Posterior vena cava (tissue), 2 donors: ENCODE measurements around the gene SELENOT. TPM values are rescaled to one million over a fixed set of nuclear protein-coding genes. Genes with fewer than 3 reads are reported as not detected.

Experiments used
- DNase-seq: peaks from one replicate; pipeline ENCODE4 v3.0.0-alpha.2; 2020; ENCODE audit warnings: low spot score
- intact Hi-C, 2 donors: fragments of 100-400 bp; cut with DNase I; formaldehyde crosslinking; loops; one replicate each; pipeline versions ENCODE4 v1.14.1 to v1.14.2; 2022 to 2023
- total RNA-seq, 2 donors: library from RNA; stranded (reverse); fragmentation: NEBNext Ultra II Directional; extraction: Animal tissue kit (Norgen Biotek cat#: 25700); gene quantifications; one replicate each; pipeline ENCODE4 v1.2.1, GENCODE V29; 2021
- donor health status: DM: yes; HTN: yes; CAD: no.
- donor health status: DM: yes; HTN: yes; CAD: no.

Gene SELENOT
- total RNA-seq, 2 donors from 2014 or later, result 91.6 to 118 TPM

- no peak for DNase-seq
- intact Hi-C loops, result no loop called here
Observed at GRCh38 chr3:150639262-150639661, 36.1 kb downstream of the SELENOT start.

- no peak for DNase-seq
- intact Hi-C loops, result no loop called here
Observed at GRCh38 chr3:150640256-150640655, 37.1 kb downstream of the SELENOT start.

DNA sequence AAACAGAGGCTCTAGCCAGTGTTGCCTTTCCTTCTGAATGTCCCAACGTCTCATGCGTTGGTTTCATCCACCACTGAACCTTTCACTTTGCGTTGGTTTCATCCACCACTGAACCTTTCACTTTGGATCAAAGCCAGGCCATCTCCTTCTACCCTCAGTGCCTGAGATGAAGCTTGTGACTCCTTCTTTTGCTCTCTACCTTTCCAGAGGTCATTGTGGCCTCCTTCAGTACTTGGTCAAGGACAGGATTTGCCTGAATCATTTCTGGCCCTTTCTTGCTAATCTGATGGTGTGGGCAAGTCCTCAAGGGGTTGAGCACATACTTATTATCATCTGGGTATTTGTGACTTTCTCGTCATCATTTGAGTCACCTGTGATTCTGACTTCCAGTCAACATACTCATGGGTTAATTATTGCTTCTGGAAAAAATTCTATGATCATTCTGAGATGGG lies 50.0 kb downstream of the SELENOT start:
- no peak for DNase-seq
- intact Hi-C loops, result no loop called here

- intact Hi-C loops, result no loop called here
- DNase-seq, result no peak
Observed at GRCh38 chr3:150656316-150656715, 53.2 kb downstream of the SELENOT start.

- intact Hi-C loops, result no loop called here
- DNase-seq, result no peak
Observed at GRCh38 chr3:150662410-150663200, 59.5 kb downstream of the SELENOT start.

DNA sequence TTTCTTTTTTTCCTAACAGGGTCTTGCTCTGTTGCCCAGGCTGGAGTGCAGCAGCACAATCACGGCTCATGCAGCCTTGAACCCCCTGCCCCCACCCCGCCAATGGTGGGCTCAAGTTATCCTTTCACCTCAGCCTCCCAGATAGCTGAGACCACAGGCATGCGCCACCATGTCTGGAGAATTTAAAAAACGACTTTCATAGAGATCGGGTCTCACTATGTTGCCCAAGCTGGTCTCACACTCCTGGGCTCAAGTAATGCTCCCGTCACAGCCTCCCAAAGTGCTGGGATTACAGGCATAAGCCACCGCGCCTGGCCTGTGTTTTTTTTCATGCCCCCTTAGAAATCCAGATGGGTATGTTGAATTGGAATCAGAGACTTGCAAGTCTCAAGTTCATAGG lies 60.3 kb downstream of the SELENOT start:
- DNase-seq, result no peak
- intact Hi-C loops, result no loop called here

GRCh38 chr3:150666167-150666566 lies 63.0 kb downstream of the SELENOT start:
- DNase-seq, result no peak
- intact Hi-C loops, result no loop called here

DNA sequence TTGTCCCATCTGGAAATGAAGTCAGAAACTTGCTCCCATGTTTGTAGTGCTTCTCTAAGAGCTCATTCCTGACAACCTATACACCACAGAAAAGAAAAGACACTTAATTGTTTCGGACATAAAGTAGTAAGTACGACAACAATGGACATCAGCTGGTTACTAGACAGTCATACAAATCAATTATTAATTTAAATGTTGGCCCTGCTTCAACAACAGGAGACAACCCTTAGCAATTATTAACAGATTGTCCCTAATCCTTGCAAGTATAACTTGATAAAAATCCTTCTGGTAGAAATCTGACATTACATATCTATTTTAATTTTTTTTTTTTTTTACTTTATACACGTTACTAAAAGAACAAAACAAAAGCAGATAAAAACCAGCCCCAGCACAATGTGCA lies 70.8 kb downstream of the SELENOT start:
- intact Hi-C loops, result no loop called here
- DNase-seq, result no peak

GRCh38 chr3:150675587-150675986 lies 72.5 kb downstream of the SELENOT start:
- no peak for DNase-seq
- intact Hi-C loops, result no loop called here

Other genes starting within 250 kb of the SELENOT start
- 10 to 100 TPM; 41.8 to 68.1 TPM for gene TSC22D2, start 195.0 kb upstream of the SELENOT start, total RNA-seq
- gene SERP1, start 56.8 kb upstream of the SELENOT start, total RNA-seq, result 10 to 100 TPM; 72.8 to 74.9 TPM
- 10 to 100 TPM; 73.1 to 75.5 TPM for gene EIF2A, start 56.5 kb upstream of the SELENOT start, total RNA-seq
- not detected for gene ERICH6, start 100.6 kb downstream of the SELENOT start, total RNA-seq
- 10 to 100 TPM; 30.6 to 37.6 TPM for gene SIAH2, start 159.8 kb downstream of the SELENOT start, total RNA-seq